GM19395 (cell line): ENCODE data around the gene LCOR.
"Not testable (repeated sequence)": the region's sequence is repeated elsewhere in the genome, so short reads cannot be mapped to it uniquely, and the experiment has no call there.

Source experiments
- ATAC-seq: cut with Tn5 transposase; IDR thresholded peaks from one replicate; pipeline ENCODE4 v1.9.1; 2021; ENCODE audit warnings: mild to moderate bottlenecking, moderate library complexity; ENCODE audit not compliant: unreplicated experiment

The LCOR gene

GRCh38 chr10:96924861-96925260 lies 92.8 kb downstream of the LCOR start:
- no peak for ATAC-seq

GRCh38 chr10:96930469-96930868 lies 98.4 kb downstream of the LCOR start:
- ATAC-seq: no peak

GRCh38 chr10:96935148-96935547 lies 103.0 kb downstream of the LCOR start:
- ATAC-seq: no peak

GRCh38 chr10:96935810-96936209 lies 103.7 kb downstream of the LCOR start:
- ATAC-seq: no peak

GRCh38 chr10:96943161-96943560 lies 111.1 kb downstream of the LCOR start:
- not testable (repeated sequence) for ATAC-seq

- no peak for ATAC-seq
These were observed 114.9 kb downstream of the LCOR start for GRCh38 chr10:96947036-96947435.

GRCh38 chr10:96949039-96949683 lies 117.1 kb downstream of the LCOR start:
- ATAC-seq: no peak

- ATAC-seq: no peak
These were observed 119.9 kb downstream of the LCOR start for GRCh38 chr10:96951954-96952353.

- ATAC-seq: no peak
These were observed 123.7 kb downstream of the LCOR start for GRCh38 chr10:96955794-96956193.

GRCh38 chr10:96958071-96958470 lies 126.0 kb downstream of the LCOR start:
- no peak for ATAC-seq

GRCh38 chr10:96959733-96960132 lies 127.6 kb downstream of the LCOR start:
- no peak for ATAC-seq

GRCh38 chr10:96960872-96961271 lies 128.8 kb downstream of the LCOR start:
- no peak for ATAC-seq

GRCh38 chr10:96964131-96964530 lies 132.0 kb downstream of the LCOR start:
- no peak for ATAC-seq

- ATAC-seq: no peak
These were observed 135.7 kb downstream of the LCOR start for GRCh38 chr10:96967847-96968246.

GRCh38 chr10:96968682-96969423 lies 136.8 kb downstream of the LCOR start:
- no peak for ATAC-seq

- ATAC-seq: no peak
These were observed 139.2 kb downstream of the LCOR start for GRCh38 chr10:96971324-96971723.

GRCh38 chr10:96972264-96972663 lies 140.2 kb downstream of the LCOR start:
- no peak for ATAC-seq

- no peak for ATAC-seq
These were observed 142.0 kb downstream of the LCOR start for GRCh38 chr10:96973809-96974747.

- no peak for ATAC-seq
These were observed 143.0 kb downstream of the LCOR start for GRCh38 chr10:96975136-96975535.

- peak; percentile 81 for ATAC-seq
These were observed 146.6 kb downstream of the LCOR start for GRCh38 chr10:96978621-96979154.
